B cell (primary cell): ENCODE results near the gene EPB41L5. TPM values are rescaled to one million over a fixed set of nuclear protein-coding genes. Genes with fewer than 3 reads are reported as not detected.
"Not testable (repeated sequence)": the region's sequence is repeated elsewhere in the genome, so short reads cannot be mapped to it uniquely, and the experiment has no call there.

ENCODE experiments used
- ATAC-seq: fragments of 200-7000 bp; cut with Tn5 transposase; one replicate; pipeline ENCODE4 v1.10.0; 2021; ENCODE audit warnings: low read depth, mild to moderate bottlenecking, moderate number of reproducible peaks, moderate library complexity
- CTCF ChIA-PET: fragments of 350-600 bp; sonication (Branson Sonifier 250); formaldehyde crosslinking; loops from one replicate; lab custom pipeline; 2021; ENCODE audit warnings: antibody characterized with exemption, inconsistent platforms; lab: Charles Lee
- POLR2A ChIA-PET: fragments of 350-600 bp; sonication (Branson Sonifier 250); formaldehyde crosslinking; loops from one replicate; lab custom pipeline; 2021; ENCODE audit warnings: antibody characterized with exemption; lab: Charles Lee
- DNase-seq: peaks from one replicate; pipeline ENCODE4 v3.0.0; 2013
- H2AFZ ChIP-seq: 2 replicates; pipeline ENCODE4 v1.6.1; 2012; ENCODE audit warnings: mild to moderate bottlenecking, low read depth, low read length; ENCODE audit not compliant: insufficient read depth, poor library complexity, severe bottlenecking
- H3K27ac ChIP-seq, 2 donors: 1 replicate in 1 of 2; 2 replicates in 1 of 2; pipeline ENCODE4 v1.5.1; 2012 to 2013; ENCODE audit warnings: low read length in 2 of 2, mild to moderate bottlenecking in 2 of 2, moderate library complexity in 1 of 2
- H3K27me3 ChIP-seq, 4 experiments: fragments of 200-600 bp in 1 of 4; sonication (generic) in 1 of 4; replicated peaks in 1 of 4; 1 replicate in 2 of 4; 2 replicates in 2 of 4; pipeline versions ENCODE4 v1.6.1 to v1.7.0; 2013 to 2016; ENCODE audit warnings: low read length in 3 of 4, mild to moderate bottlenecking in 2 of 4, mixed read lengths in 1 of 4, moderate library complexity in 1 of 4; ENCODE audit not compliant: insufficient read depth in 4 of 4, control insufficient read depth in 3 of 4; ENCODE audit errors: control extremely low read depth in 1 of 4
- H3K36me3 ChIP-seq, 2 experiments: replicated peaks in 1 of 2; 1 replicate in 1 of 2; 2 replicates in 1 of 2; pipeline versions ENCODE4 v1.6.1 to v1.7.1; 2013; ENCODE audit warnings: low read length in 1 of 2; ENCODE audit not compliant: insufficient read depth in 2 of 2, control insufficient read depth in 1 of 2; ENCODE audit errors: control extremely low read depth in 1 of 2, extremely low read depth in 1 of 2
- H3K4me1 ChIP-seq, 2 donors: fragments of 200-600 bp in 1 of 2; sonication (generic) in 1 of 2; 1 replicate in 1 of 2; 2 replicates in 1 of 2; pipeline versions ENCODE4 v1.5.1 to v1.6.1; 2013 to 2017; ENCODE audit warnings: low read length in 2 of 2; ENCODE audit not compliant: control insufficient read depth in 2 of 2, insufficient read depth in 2 of 2
- H3K4me2 ChIP-seq: replicated peaks from 2 replicates; pipeline ENCODE3; 2012; ENCODE audit warnings: mild to moderate bottlenecking, low read depth, low read length; ENCODE audit not compliant: poor library complexity, severe bottlenecking
- H3K4me3 ChIP-seq, 5 experiments: fragments of 200-600 bp in 1 of 5; sonication (generic) in 1 of 5; 1 replicate in 3 of 5; 2 replicates in 2 of 5; pipeline versions ENCODE4 v1.5.1 to v1.7.0; 2011 to 2016; ENCODE audit warnings: low read length in 4 of 5, mild to moderate bottlenecking in 4 of 5, low read depth in 2 of 5, control low read depth in 1 of 5, moderate library complexity in 1 of 5; ENCODE audit not compliant: insufficient read depth in 1 of 5; ENCODE audit errors: control extremely low read depth in 1 of 5, extremely low read depth in 1 of 5
- H3K79me2 ChIP-seq: fragments of 200-600 bp; sonication (generic); one replicate; pipeline ENCODE4 v1.6.0; 2016; ENCODE audit warnings: low read length; ENCODE audit not compliant: control insufficient read depth, insufficient read depth
- H3K9ac ChIP-seq: fragments of 200-600 bp; sonication (generic); 2 replicates; pipeline ENCODE4 v1.6.1; 2017; ENCODE audit warnings: mild to moderate bottlenecking, low read length, moderate library complexity
- H3K9me3 ChIP-seq, 3 donors: one replicate each; pipeline versions ENCODE4 v1.6.1 to v1.7.1; 2013; ENCODE audit warnings: low read length in 2 of 3; ENCODE audit not compliant: control insufficient read depth in 2 of 3, insufficient read depth in 1 of 3; ENCODE audit errors: control extremely low read depth in 1 of 3
- H4K20me1 ChIP-seq: 2 replicates; pipeline ENCODE4 v1.6.0; 2012; ENCODE audit warnings: mild to moderate bottlenecking, low read length; ENCODE audit not compliant: insufficient read depth, control insufficient read depth, poor library complexity, severe bottlenecking
- H3K27ac Mint-ChIP-seq: one replicate; pipeline ENCODE4 v1.8.0; 2021; ENCODE audit warnings: mixed read lengths
- H3K27me3 Mint-ChIP-seq: one replicate; pipeline ENCODE4 v1.8.0; 2021; ENCODE audit warnings: mixed read lengths
- H3K4me1 Mint-ChIP-seq: one replicate; pipeline ENCODE4 v1.8.0; 2021; ENCODE audit warnings: mixed read lengths
- H3K4me3 Mint-ChIP-seq: one replicate; pipeline ENCODE4 v1.8.0; 2021; ENCODE audit warnings: mixed read lengths
- H3K9me3 Mint-ChIP-seq: one replicate; pipeline ENCODE4 v1.8.0; 2022; ENCODE audit warnings: mixed read lengths; ENCODE audit not compliant: insufficient read depth
- EZH2 ChIP-seq: IDR thresholded peaks from 2 replicates; pipeline ENCODE4 v1.6.1; 2012; ENCODE audit warnings: borderline replicate concordance, low read depth, mild to moderate bottlenecking, moderate library complexity, low read length; ENCODE audit not compliant: insufficient read depth, poor library complexity, severe bottlenecking
- WGBS: methylation state at CpG from one replicate; pipeline ENCODE4 v1.1.5; 2013; ENCODE audit warnings: missing lambda C conversion rate; ENCODE audit not compliant: insufficient coverage; 5-methylcytosine and 5-hydroxymethylcytosine counted together
- intact Hi-C: fragments of 100-400 bp; cut with micrococcal nuclease; formaldehyde crosslinking; loops from one replicate; pipeline ENCODE4 v1.10.0; 2022
- polyA plus RNA-seq: library from polyadenylated mRNA; depleted of rRNA; stranded (reverse); fragments of >200 nt; gene quantifications from 2 replicates; pipeline ENCODE4 v1.2.3, GENCODE V29; 2012
- total RNA-seq, 2 donors: library from RNA; stranded (reverse); fragments of 120-200 nt in 1 of 2; gene quantifications; 1 replicate in 1 of 2; 2 replicates in 1 of 2; pipeline versions ENCODE4 v1.2.3 to v1.2.4, GENCODE V29; 2013 to 2022
- TF ChIP-seq, protein P1 (sequence below): fragments of 200-600 bp; IDR thresholded peaks from one replicate; pipeline ENCODE4 v1.8.0; 2022; ENCODE audit warnings: antibody characterized with exemption, mild to moderate bottlenecking

The EPB41L5 gene
- total and polyA plus RNA-seq, 2 donors (not counting 1 experiment from before 2014, with no cell fraction given): 3.9 to 14.0 TPM

DNA sequence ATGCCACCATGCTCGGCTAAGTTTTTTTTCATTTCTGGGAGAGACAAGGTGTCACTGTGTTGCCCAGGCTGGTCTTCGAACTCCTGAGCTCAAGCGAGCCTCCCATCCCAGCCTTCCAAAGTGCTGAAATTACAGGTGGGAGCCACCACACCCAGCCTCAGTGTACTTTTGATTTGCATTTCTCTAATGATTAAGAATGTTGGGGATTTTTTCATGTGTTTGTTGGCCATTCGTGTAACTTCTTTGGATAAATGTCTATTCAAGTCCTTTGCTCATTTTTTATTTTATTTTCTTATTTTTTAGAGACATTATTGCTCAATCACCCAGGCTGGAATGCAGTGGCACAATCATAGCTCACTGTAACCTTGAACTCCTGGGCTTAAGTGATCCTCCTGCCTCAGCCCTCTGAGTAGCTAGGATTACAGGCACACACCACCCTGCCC lies 137.2 kb downstream of the EPB41L5 start:
- no peaks in the 10 kb centered on the region for H3K79me2 ChIP-seq
- TF ChIP-seq, protein P1, sequence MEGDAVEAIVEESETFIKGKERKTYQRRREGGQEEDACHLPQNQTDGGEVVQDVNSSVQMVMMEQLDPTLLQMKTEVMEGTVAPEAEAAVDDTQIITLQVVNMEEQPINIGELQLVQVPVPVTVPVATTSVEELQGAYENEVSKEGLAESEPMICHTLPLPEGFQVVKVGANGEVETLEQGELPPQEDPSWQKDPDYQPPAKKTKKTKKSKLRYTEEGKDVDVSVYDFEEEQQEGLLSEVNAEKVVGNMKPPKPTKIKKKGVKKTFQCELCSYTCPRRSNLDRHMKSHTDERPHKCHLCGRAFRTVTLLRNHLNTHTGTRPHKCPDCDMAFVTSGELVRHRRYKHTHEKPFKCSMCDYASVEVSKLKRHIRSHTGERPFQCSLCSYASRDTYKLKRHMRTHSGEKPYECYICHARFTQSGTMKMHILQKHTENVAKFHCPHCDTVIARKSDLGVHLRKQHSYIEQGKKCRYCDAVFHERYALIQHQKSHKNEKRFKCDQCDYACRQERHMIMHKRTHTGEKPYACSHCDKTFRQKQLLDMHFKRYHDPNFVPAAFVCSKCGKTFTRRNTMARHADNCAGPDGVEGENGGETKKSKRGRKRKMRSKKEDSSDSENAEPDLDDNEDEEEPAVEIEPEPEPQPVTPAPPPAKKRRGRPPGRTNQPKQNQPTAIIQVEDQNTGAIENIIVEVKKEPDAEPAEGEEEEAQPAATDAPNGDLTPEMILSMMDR: no peak
- no peak for TF ChIP-seq EZH2

DNA sequence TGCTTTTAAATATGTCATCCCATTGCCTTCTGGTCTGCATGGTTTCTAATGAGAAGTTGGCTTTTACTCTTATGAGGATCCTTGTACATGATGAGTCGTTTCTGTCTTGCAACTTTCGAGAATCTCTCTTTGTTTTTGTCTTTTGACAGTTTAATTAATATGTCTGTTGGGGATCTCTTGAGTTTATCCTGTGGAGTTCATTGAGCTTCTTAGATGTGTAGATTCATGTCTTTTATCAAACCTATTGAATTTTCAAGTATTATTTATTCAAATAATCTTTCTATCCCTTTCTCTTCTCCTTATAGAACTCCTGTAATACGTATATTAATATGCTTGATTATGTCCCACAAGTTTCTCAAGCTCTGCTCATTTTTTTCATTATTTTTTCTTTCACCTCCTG lies 142.4 kb downstream of the EPB41L5 start:
- Histone ChIP-seq H3K9ac (no peak overlapping the region), H3K4me1 (no peaks in the 10 kb centered on the region), H2AFZ (no peak overlapping the region), H3K27ac (no peak overlapping the region), H3K79me2 (no peaks in the 10 kb centered on the region), H3K4me3 (no peak overlapping the region), H4K20me1 (no peaks in the 10 kb centered on the region), H3K36me3 (peaks cover 0 to 2% of the 10 kb centered on the region in 2 experiments), H3K9me3 (peaks cover 9 to 31% (median 26%) of the 10 kb centered on the region in 3 donors), H3K27me3 (no peaks in the 10 kb centered on the region), H3K4me2 (no peak overlapping the region)
- no peak for TF ChIP-seq EZH2
- TF ChIP-seq, protein P1: no peak
- ChIA-PET CTCF (no interaction called here), POLR2A (no interaction called here)
- H3K4me1 Mint-ChIP-seq: no peaks in the 10 kb centered on the region
- no CpG with 5 or more reads among the region's 3 CpGs for WGBS
- peaks cover 10% of the 10 kb centered on the region for H3K9me3 Mint-ChIP-seq
- no peak overlapping the region for H3K27ac Mint-ChIP-seq
- intact Hi-C loops: no loop called here
- no peak for DNase-seq
- no peaks in the 10 kb centered on the region for H3K27me3 Mint-ChIP-seq
- no peak for ATAC-seq
- H3K4me3 Mint-ChIP-seq: no peak overlapping the region

More for the DNA sequence above, 137.2 kb downstream of the EPB41L5 start:
- H3K27ac ChIP-seq: no peak overlapping the region
- ATAC-seq: no peak
- no peak overlapping the region for H3K9ac ChIP-seq
- H3K4me3 Mint-ChIP-seq: no peak overlapping the region
- no peak for DNase-seq
- H4K20me1 ChIP-seq: no peaks in the 10 kb centered on the region
- H3K27me3 Mint-ChIP-seq: no peaks in the 10 kb centered on the region
- no peak overlapping the region for H3K4me2 ChIP-seq
- H3K27ac Mint-ChIP-seq: no peak overlapping the region
- H3K4me1 ChIP-seq: no peaks in the 10 kb centered on the region
- no peak overlapping the region for H2AFZ ChIP-seq
- peaks cover 5% of the 10 kb centered on the region for H3K4me1 Mint-ChIP-seq
- CTCF ChIA-PET: no interaction called here
- POLR2A ChIA-PET: no interaction called here
- peaks cover 0 to under 1% of the 10 kb centered on the region in 2 experiments for H3K36me3 ChIP-seq
- 100% methylated on average over 1 of the region's 4 CpGs for WGBS
- H3K9me3 Mint-ChIP-seq: peaks cover 10% of the 10 kb centered on the region
- H3K9me3 ChIP-seq: peaks cover 8 to 28% (median 17%) of the 10 kb centered on the region in 3 donors
- no peak overlapping the region for H3K4me3 ChIP-seq
- no peaks in the 10 kb centered on the region for H3K27me3 ChIP-seq
- intact Hi-C loops: no loop called here

DNA sequence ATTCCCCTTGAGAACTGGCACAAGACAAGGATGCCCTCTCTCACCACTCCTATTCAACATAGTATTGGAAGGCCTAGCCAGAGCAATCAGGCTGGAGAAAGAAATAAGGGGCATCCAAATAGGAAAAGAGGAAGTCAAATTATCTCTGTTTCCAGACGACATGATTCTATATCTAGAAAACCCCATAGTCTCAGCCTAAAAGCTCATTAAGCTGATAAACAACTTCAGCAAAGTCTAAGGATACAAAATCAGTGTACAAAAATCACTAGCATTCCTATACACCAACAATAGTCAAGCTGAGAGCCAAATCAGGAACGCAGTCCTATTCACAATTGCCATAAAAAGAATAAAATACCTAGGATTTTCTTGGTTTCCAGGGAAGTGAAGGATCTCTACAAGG lies 145.8 kb downstream of the EPB41L5 start:
- H3K27me3 Mint-ChIP-seq, intact Hi-C loops, H3K9ac ChIP-seq, H3K27me3 ChIP-seq, POLR2A ChIA-PET, H4K20me1 ChIP-seq, H3K4me1 ChIP-seq, H3K9me3 Mint-ChIP-seq, H3K79me2 ChIP-seq, H3K4me3 ChIP-seq, H3K27ac Mint-ChIP-seq, H3K4me1 Mint-ChIP-seq, H3K4me3 Mint-ChIP-seq, H3K27ac ChIP-seq, H3K36me3 ChIP-seq, H2AFZ ChIP-seq, H3K4me2 ChIP-seq, ATAC-seq, DNase-seq: not testable (repeated sequence)
- peaks cover 5 to 20% (median 13%) of the 10 kb centered on the region in 3 donors for H3K9me3 ChIP-seq
- CTCF ChIA-PET: interaction anchor here (1.0 kb wide), 1 partner anchor 16 kb away, joined by 3 read pairs; no protein-coding TSS in a partner anchor
- WGBS: 0% methylated on average over 1 of the region's 2 CpGs
